Naive B cell (primary cell): ENCODE results near the gene JSRP1. TPM values are rescaled to one million over a fixed set of nuclear protein-coding genes. Genes with fewer than 3 reads are reported as not detected.

Source experiments
- ATAC-seq, 2 donors: fragments of 150-1000 bp; cut with Tn5 transposase; 2 replicates each; pipeline ENCODE4 v1.10.0; 2021; ENCODE audit warnings: low read depth in 2 of 2, mild to moderate bottlenecking in 2 of 2, moderate library complexity in 2 of 2
- DNase-seq: peaks from one replicate; pipeline ENCODE4 v3.0.0; 2022
- H3K27ac Mint-ChIP-seq, 6 donors: one replicate each; pipeline ENCODE4 v1.8.0; 2020 to 2022; ENCODE audit warnings: mild to moderate bottlenecking in 6 of 6, mixed read lengths in 6 of 6, moderate library complexity in 5 of 6, inconsistent platforms in 2 of 6
- H3K27me3 Mint-ChIP-seq, 3 donors: one replicate each; pipeline ENCODE4 v1.8.0; 2021 to 2022; ENCODE audit warnings: mixed read lengths in 3 of 3, mild to moderate bottlenecking in 1 of 3
- H3K36me3 Mint-ChIP-seq, 2 donors: one replicate each; pipeline ENCODE4 v1.8.0; 2020 to 2022; ENCODE audit warnings: mixed read lengths in 2 of 2, inconsistent platforms in 1 of 2, mild to moderate bottlenecking in 1 of 2
- H3K4me1 Mint-ChIP-seq, 3 donors: one replicate each; pipeline ENCODE4 v1.8.0; 2020 to 2022; ENCODE audit warnings: mixed read lengths in 3 of 3, inconsistent platforms in 1 of 3, mild to moderate bottlenecking in 1 of 3, moderate library complexity in 1 of 3
- H3K4me3 Mint-ChIP-seq, 8 donors: one replicate each; pipeline ENCODE4 v1.8.0; 2020 to 2022; ENCODE audit warnings: mild to moderate bottlenecking in 8 of 8, mixed read lengths in 8 of 8, moderate library complexity in 8 of 8, inconsistent platforms in 2 of 8
- H3K9me3 Mint-ChIP-seq, 7 donors: one replicate each; pipeline ENCODE4 v1.8.0; 2020 to 2022; ENCODE audit warnings: mixed read lengths in 7 of 7, mild to moderate bottlenecking in 5 of 7, inconsistent platforms in 2 of 7, moderate library complexity in 1 of 7
- polyA plus RNA-seq, 6 donors: library from polyadenylated mRNA; unstranded; fragments of 300-500 nt; fragmentation: Illumina TruSeq; gene quantifications; one replicate each; pipeline ENCODE4 v1.2.3, GENCODE V29; 2021; ENCODE audit warnings: low read depth in 6 of 6

Gene JSRP1
- polyA plus RNA-seq, 6 donors from 2014 or later: 0.41 to 0.87 (median 0.53) TPM; not detected in 3

DNA sequence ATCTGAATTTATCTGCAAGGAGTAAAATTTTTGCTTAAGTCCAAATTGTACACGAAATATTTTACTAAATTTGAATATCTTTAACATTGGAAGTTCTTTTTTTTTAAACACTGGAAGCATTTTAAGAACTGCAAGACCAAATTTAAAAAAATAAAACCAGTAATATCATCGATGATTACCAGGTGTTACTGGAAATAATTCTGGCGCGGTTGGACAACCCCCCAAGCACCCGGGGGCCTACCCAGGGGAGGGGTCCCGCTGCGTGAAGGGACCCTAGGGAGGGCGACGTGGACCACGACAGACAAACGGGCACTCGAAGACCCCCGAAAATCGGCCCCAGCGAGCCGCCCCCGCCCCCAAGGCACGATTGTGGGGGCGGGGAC is 12.6 kb upstream of the JSRP1 start:
- H3K9me3 Mint-ChIP-seq: no peaks in the 10 kb centered on the region
- no peak for ATAC-seq
- peak overlapping the region; percentile 87 to 98 (median 94) for H3K4me3 Mint-ChIP-seq
- H3K36me3 Mint-ChIP-seq: peaks cover 0 to 12% of the 10 kb centered on the region in 2 donors
- no peak for DNase-seq
- peak overlapping the region in 5 of 6 donors; percentile 21 to 97 (median 94) for H3K27ac Mint-ChIP-seq
- H3K27me3 Mint-ChIP-seq: no peaks in the 10 kb centered on the region
- peaks cover 30 to 52% (median 46%) of the 10 kb centered on the region in 3 donors for H3K4me1 Mint-ChIP-seq

DNA sequence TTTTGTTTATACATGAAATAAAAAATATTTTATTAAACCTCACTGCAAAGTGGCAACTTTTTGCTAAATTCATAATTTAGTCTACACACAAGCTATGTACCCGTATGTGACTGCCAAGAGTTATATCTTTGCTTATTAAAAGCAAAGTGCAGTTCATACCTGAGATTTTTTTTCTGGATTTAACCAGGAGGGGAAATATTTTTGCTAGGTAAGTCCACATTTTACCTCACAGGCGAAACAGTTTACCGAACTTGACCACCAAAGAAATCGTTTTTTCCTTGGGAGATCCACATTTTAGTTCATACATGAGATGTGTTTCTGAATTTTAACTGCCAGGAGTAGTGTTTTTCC is 12.2 kb upstream of the JSRP1 start:
- H3K9me3 Mint-ChIP-seq: no peaks in the 10 kb centered on the region
- no peak for DNase-seq
- peak overlapping the region; percentile 87 to 98 (median 94) for H3K4me3 Mint-ChIP-seq
- H3K27me3 Mint-ChIP-seq: no peaks in the 10 kb centered on the region
- no peak for ATAC-seq
- H3K27ac Mint-ChIP-seq: peak overlapping the region in 4 of 6 donors; percentile 8 to 97 (median 68)
- H3K36me3 Mint-ChIP-seq: peaks cover 0 to 8% of the 10 kb centered on the region in 2 donors
- peaks cover 26 to 54% (median 45%) of the 10 kb centered on the region in 3 donors for H3K4me1 Mint-ChIP-seq

DNA sequence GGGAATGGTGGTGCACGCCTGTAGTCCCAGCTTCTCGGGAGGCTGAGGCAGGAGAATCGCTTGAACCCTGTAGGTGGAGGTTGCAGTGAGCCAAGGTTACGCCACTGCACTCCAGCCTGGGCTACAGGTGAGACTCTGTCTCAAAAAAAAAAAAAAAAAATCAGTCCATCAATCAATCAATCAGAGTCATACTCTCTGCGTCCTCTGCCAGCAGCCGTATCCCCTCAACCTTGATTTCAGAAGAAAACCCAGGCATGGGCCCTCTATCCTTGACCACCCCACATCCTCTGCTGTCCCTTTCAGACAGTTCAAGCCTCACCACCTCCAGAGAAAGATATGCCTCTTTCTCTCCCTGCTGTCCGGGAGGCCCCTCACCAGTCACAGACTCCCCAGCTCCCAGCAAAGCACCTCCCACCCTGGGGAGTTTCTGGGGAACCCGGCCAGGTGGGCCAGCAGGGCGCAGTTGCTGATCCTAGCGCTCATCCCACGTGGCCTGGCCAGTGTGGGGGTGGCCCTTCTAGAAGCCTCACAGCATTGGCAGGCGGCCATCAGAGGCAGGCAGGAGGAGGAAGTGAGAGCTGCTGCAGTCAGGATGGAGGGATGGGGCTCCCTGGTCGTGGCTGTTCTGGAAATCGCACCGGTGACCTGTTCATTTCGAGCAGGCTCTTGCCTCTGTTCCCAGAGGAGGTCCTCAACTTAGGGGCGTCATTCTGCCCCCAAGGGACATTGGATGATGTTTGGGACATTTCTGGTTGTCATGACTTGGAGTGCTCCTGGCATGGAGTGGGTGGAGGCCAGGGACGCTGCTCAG is 10.2 kb upstream of the JSRP1 start:
- ATAC-seq: peak; percentile 22 to 24
- peak overlapping the region; percentile 69 to 93 (median 80) for H3K4me3 Mint-ChIP-seq
- peaks cover 0 to under 1% of the 10 kb centered on the region in 2 donors for H3K36me3 Mint-ChIP-seq
- H3K27me3 Mint-ChIP-seq: no peaks in the 10 kb centered on the region
- H3K27ac Mint-ChIP-seq: peak overlapping the region; percentile 28 to 97 (median 90)
- DNase-seq: peak; percentile 71
- H3K9me3 Mint-ChIP-seq: no peaks in the 10 kb centered on the region
- peaks cover 14 to 54% (median 31%) of the 10 kb centered on the region in 3 donors for H3K4me1 Mint-ChIP-seq

DNA sequence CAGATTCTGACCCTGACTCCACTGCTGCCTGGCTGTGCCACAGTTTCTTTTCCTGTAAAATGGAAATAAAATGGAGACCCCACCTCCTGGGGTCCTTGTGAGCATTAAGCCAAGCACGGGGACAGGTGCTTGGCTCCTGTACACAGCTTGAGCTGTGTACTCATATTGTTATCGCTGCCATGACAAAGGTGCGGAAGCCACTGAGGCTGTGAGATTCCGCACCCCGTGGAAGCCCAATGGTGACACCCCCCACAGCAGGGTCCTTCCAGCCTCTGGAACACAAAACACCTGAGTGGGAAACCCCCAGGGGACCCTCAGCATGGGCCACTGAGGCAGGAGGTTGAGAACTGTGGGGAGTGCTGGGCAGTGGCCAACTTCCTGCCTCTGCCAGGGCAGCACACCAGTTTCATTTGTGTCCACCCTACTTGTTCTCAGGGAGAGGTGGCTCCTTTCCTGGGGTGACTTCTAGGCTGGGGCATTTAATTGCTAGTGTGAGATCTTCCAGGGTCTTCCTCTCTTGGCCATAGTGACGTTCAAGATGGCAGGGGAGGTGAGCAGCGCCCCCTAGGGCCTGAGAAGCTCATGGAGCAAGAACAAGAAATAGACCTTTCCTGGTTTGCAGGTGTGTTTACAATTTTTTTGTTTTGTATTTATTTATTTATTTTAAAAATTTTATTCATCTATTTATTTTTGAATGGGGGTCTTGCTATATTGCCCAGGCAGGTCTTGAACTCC is 5.4 kb upstream of the JSRP1 start:
- peak overlapping the region in 1 of 6 donors; percentile 84 for H3K27ac Mint-ChIP-seq
- DNase-seq (no peak), ATAC-seq (no peak)
- peak overlapping the region in 1 of 8 donors; percentile 25 for H3K4me3 Mint-ChIP-seq
- H3K4me1 Mint-ChIP-seq: peaks cover 22 to 84% (median 38%) of the 10 kb centered on the region in 3 donors
- H3K36me3 Mint-ChIP-seq: no peaks in the 10 kb centered on the region
- no peaks in the 10 kb centered on the region for H3K27me3 Mint-ChIP-seq
- no peaks in the 10 kb centered on the region for H3K9me3 Mint-ChIP-seq

DNA sequence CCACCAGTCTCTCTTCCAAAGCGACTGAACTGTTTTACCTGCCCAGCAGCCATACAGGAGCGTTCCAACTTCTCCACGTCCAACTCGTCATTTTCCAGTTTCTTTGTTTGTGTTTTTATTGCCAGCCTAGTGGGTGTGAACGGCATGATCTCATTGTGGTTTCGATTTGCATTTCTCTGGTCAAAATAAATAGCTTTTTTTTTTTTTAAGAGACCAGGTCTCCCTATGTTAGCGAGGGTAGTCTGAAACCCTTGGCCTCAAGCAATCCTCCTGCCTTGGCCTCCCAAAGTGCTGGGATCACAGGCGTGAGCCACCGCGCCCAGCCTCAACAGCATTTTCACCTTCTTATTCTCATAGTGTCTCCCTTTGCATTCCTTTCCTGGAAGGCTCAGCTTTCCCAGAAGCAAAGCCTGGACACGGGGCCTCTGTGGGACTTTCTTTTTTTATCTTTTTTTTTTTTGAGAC is 4.2 kb upstream of the JSRP1 start:
- DNase-seq (no peak), ATAC-seq (no peak)
- no peaks in the 10 kb centered on the region for H3K27me3 Mint-ChIP-seq
- H3K4me3 Mint-ChIP-seq: peak overlapping the region in 7 of 8 donors; percentile 10 to 76 (median 61)
- H3K9me3 Mint-ChIP-seq: no peaks in the 10 kb centered on the region
- no peaks in the 10 kb centered on the region for H3K36me3 Mint-ChIP-seq
- peak overlapping the region; percentile 68 to 98 (median 96) for H3K27ac Mint-ChIP-seq
- peaks cover 18 to 81% (median 36%) of the 10 kb centered on the region in 3 donors for H3K4me1 Mint-ChIP-seq

DNA sequence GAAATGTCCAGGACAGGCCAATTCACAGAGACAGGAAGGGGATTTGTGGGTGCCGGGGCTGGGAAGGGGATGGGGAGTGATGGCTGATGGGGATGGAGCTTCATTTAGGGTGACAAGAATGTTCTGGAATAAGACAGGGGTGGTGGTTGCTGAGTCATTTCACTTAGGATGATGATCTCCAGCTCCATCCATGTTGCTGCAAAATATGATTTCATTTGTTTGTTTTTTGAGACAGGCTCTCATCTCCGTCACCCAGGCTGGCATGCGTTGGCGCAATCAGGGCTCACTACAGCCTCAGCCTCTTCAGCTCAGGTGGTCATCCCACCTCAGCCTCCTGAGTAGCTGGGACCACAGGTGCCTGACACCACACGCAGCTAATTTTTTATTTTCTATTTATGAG is 3.1 kb upstream of the JSRP1 start:
- Mint-ChIP-seq H3K4me1 (peaks cover 18 to 73% (median 39%) of the 10 kb centered on the region in 3 donors), H3K4me3 (peak overlapping the region in 6 of 8 donors; percentile 19 to 71 (median 68)), H3K9me3 (no peaks in the 10 kb centered on the region), H3K27ac (peak overlapping the region in 5 of 6 donors; percentile 96 to 99 (median 97)), H3K27me3 (no peaks in the 10 kb centered on the region), H3K36me3 (no peaks in the 10 kb centered on the region)
- no peak for ATAC-seq
- no peak for DNase-seq

DNA sequence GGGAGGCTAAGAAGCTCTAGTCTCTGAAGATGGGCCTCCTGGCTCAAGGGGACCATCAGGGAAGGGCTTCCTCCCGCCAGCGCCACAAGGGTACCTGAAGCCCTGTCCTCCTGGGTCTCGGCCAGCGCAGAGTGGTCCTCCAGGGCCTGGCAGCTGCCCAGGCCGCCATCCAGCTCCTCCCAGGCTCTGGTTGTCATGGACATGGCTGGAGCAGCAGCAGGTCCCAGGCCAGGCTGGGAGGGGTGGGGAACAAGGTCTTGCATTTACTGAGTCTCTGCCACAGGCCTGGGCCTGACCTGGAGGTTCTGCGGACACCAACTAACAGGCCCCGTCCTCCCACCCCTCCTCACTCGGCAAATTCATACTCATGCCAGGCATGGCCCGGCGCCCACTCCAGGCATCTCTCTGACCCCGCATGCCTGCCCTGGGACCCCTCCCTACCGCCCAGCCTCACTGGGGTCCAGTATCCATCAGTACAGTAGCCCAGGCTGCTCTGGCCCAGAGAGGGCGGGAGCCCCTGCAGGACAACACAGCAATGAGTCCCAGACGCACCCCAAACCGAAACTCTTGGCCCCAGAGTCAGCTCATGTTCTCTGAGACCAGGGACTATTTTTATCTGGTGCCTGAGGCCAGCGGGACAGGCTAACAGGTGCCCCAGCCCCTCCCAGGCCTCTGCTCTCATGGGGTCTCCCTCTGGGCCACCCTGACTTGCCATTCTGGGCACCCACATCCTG is 938 bp downstream of the JSRP1 start:
- peak overlapping the region in 3 of 6 donors; percentile 67 to 97 (median 78) for H3K27ac Mint-ChIP-seq
- peaks cover 27 to 52% (median 44%) of the 10 kb centered on the region in 3 donors for H3K4me1 Mint-ChIP-seq
- peak overlapping the region in 3 of 8 donors; percentile 25 to 76 (median 53) for H3K4me3 Mint-ChIP-seq
- no peaks in the 10 kb centered on the region for H3K9me3 Mint-ChIP-seq
- DNase-seq (no peak), ATAC-seq (no peak)
- H3K36me3 Mint-ChIP-seq: no peaks in the 10 kb centered on the region
- peaks cover 0 to 11% (median 0%) of the 10 kb centered on the region in 3 donors for H3K27me3 Mint-ChIP-seq

DNA sequence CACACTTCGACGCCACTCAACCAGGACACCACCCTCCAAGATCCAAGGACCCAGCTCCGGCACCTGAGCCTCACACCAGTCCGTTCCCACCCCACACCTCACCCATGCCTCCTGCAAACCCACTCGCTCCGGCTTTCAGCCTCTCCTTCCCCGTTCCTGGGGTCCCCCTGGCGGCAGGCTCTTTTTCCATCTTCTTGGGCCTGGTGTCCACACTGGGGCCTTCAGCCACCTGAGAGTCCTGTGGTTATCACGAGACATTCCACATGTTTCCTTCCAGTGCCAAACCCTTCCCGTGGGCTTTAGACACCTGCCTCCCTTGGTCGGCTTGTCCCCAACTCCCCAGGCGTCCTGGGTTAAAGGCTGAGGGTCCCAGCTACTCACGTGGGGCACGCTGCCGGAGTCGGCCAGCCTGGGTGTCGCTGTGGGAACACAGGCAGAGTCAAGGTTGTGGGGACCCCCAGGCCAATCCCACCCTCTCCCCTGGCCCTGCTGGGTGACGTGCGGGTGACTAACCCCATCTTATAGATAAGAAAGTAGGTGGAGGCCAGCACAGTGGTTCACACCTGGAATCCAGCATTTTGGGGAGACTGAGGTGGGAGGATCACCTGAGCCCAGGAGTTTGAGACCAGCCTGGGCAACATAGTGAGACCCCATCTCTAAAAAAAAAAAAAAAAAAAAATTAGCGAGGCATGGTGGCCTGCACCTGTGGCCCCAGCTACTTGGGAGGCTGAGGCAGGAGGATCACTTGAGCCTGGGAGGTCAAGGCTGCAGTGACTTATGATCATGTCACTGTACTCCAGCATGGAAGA is 1.9 kb downstream of the JSRP1 start:
- H3K9me3 Mint-ChIP-seq: no peaks in the 10 kb centered on the region
- H3K4me1 Mint-ChIP-seq: peaks cover 23 to 45% (median 39%) of the 10 kb centered on the region in 3 donors

DNA sequence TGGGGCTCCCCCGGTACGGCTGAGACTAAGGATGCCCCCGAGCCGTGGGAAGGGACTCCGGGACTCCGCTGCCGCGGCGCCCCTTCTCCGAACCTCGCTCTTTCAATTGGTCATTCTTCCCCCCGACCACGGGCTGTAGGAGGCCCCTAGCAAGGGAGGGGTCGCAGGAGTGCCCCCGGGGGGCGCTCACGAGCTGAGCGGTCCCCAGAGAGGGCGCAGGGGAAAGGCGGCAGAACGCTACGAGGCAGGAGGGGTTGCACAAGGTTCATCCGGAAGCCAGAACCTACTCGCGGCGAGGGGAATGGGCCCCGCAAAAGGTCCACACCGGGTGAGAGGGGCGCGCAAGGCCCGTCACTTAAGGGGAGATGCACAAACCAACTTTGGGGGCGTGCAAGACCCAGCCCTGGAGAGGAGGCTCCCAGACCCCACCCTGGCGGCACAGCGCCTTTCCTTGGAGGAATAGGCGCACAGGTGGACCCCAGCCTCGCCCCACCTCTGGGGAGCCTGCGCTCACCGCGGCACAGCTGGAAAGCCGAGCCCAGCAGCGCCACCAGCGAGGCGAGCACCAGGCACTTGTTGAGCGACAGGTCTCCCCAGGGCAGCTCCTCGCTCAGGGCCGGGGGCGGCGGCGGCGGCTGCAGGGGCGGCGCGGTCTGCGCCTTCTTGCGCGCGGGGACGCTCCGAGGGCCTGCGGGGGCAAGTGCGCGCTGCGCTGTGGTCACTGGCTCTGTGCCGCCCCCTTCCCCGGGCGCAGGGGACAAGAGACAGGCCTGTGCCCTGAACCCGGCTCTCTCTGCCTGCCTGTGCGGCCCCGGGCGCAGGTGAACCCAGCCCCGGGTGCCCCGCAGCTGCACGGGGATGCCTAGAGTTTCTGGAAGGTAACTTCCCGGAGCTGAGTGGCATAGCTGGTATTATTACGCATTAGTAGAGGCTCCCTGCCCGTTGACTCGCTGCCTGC is 2.8 kb downstream of the JSRP1 start:
- H3K27ac Mint-ChIP-seq: peak overlapping the region in 2 of 6 donors; percentile 32 to 59
- H3K9me3 Mint-ChIP-seq: no peaks in the 10 kb centered on the region
- H3K27me3 Mint-ChIP-seq: peaks cover 0 to 15% (median 0%) of the 10 kb centered on the region in 3 donors
- peak; percentile 67 for DNase-seq
- H3K36me3 Mint-ChIP-seq: no peaks in the 10 kb centered on the region
- peak; percentile 40 to 54 for ATAC-seq
- H3K4me3 Mint-ChIP-seq: peak overlapping the region; percentile 79 to 89 (median 84)
- peaks cover 18 to 39% (median 35%) of the 10 kb centered on the region in 3 donors for H3K4me1 Mint-ChIP-seq

More for the DNA sequence above, 1.9 kb downstream of the JSRP1 start:
- no peak for DNase-seq
- H3K27ac Mint-ChIP-seq: peak overlapping the region in 2 of 6 donors; percentile 24 to 33
- no peaks in the 10 kb centered on the region for H3K36me3 Mint-ChIP-seq
- no peak for ATAC-seq
- peaks cover 0 to 11% (median 0%) of the 10 kb centered on the region in 3 donors for H3K27me3 Mint-ChIP-seq
- peak overlapping the region; percentile 56 to 83 (median 74) for H3K4me3 Mint-ChIP-seq

DNA sequence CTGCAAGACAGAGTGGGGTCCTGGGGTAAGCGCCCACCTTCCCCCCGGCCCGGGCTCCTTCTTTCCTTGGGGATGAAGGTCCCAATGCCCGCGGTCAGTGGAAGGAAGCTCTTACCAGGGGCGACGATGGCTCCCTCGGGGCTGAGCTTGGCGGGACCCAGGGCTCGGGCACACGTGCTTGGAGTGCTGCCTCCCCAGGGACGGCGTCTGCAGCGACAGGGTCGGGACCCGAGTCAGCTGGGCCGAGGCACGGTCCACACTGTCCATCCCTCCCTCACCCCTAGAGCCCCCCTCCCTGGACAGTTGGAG is 3.5 kb downstream of the JSRP1 start:
- ATAC-seq (peak; percentile 3 to 5), DNase-seq (no peak)
- Mint-ChIP-seq H3K4me3 (peak overlapping the region; percentile 79 to 89 (median 84)), H3K36me3 (no peaks in the 10 kb centered on the region), H3K27ac (peak overlapping the region in 2 of 6 donors; percentile 59 to 89), H3K9me3 (no peaks in the 10 kb centered on the region), H3K27me3 (peaks cover 0 to 15% (median 0%) of the 10 kb centered on the region in 3 donors), H3K4me1 (peaks cover 17 to 32% (median 30%) of the 10 kb centered on the region in 3 donors)

DNA sequence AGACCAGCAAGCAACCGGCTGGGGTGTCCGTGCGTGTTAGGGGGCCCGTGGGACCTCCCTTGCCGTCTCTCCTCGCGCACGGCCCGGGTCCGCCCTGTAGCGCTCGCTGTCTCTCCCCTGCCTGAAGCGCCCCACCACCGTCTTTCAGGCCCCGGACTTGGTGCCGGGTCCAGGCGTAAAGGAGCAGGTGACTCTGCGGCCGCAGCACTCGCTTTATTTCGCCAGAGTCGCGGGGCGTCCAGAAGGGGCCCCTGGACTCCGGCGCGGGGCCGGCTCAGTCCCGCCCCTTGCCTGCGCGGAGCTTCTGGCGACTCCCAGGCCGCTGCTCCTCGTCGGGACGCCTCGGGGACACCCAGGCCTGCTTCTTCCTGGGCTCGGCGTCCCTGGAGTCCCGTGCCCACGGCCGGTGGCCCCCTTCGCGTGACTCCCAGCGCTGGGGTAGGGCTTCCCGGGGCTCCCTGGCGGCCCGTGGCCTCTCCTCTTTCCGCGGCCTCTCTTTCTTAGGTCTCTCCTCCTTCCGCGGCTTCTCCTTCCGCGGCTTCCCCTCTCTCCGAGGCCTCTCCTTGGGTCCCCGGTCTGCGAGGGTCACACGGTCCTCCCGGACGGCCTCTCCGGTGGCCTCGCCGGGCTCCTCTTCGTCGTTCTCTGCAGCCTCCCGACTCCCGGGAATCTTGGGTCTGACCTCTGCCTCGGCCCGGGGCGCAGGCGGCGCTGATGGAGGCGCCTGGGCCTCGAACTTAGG is 4.0 kb downstream of the JSRP1 start:
- H3K27me3 Mint-ChIP-seq: peaks cover 0 to 15% (median 0%) of the 10 kb centered on the region in 3 donors
- H3K9me3 Mint-ChIP-seq: no peaks in the 10 kb centered on the region
- H3K4me1 Mint-ChIP-seq: peaks cover 17 to 30% (median 27%) of the 10 kb centered on the region in 3 donors
- no peaks in the 10 kb centered on the region for H3K36me3 Mint-ChIP-seq
- ATAC-seq (no peak), DNase-seq (no peak)
- peak overlapping the region in 2 of 6 donors; percentile 59 to 89 for H3K27ac Mint-ChIP-seq
- H3K4me3 Mint-ChIP-seq: peak overlapping the region; percentile 79 to 89 (median 84)
